Stomach (tissue), 9 donors: ENCODE measurements around the gene TBXAS1. TPM values are rescaled to one million over a fixed set of nuclear protein-coding genes. Genes with fewer than 3 reads are reported as not detected.
A peak's percentile ranks its signal among the peaks of the same experiment; 100 is the strongest.

Source experiments
- DNase-seq, 2 donors: peaks; one replicate each; pipeline versions ENCODE4 v3.0.0 to v3.0.0-alpha.2; 2013 to 2019
- H3K27ac ChIP-seq, 5 donors: fragments of 200-600 bp in 4 of 5; sonication (generic) in 4 of 5; one replicate each; pipeline ENCODE4 v1.5.1; 2013 to 2019; ENCODE audit warnings: mild to moderate bottlenecking in 1 of 5, moderate library complexity in 1 of 5
- H3K27me3 ChIP-seq, 3 donors: fragments of 200-600 bp; sonication (generic); one replicate each; pipeline ENCODE4 v1.5.1; 2017 to 2019; ENCODE audit warnings: mixed run types in 1 of 3
- H3K36me3 ChIP-seq, 4 donors: fragments of 200-600 bp; sonication (generic); 1 replicate in 3 of 4; 2 replicates in 1 of 4; pipeline ENCODE4 v1.5.1; 2016 to 2019
- H3K4me1 ChIP-seq, 4 donors: fragments of 200-600 bp; sonication (generic); one replicate each; pipeline ENCODE4 v1.5.1; 2016 to 2019
- H3K4me3 ChIP-seq, 4 donors: fragments of 200-600 bp; sonication (generic) in 3 of 4; one replicate each; pipeline ENCODE4 v1.5.1; 2016 to 2019; ENCODE audit warnings: mild to moderate bottlenecking in 1 of 4
- H3K9me3 ChIP-seq, 4 donors: fragments of 200-600 bp; sonication (generic); one replicate each; pipeline ENCODE4 v1.5.1; 2016 to 2019
- EP300 ChIP-seq: sonication (generic); formaldehyde crosslinking; IDR thresholded peaks from one replicate; pipeline ENCODE4 v1.6.1; 2017; ENCODE audit warnings: antibody characterized with exemption
- POLR2A ChIP-seq, 4 donors: fragments of 450-650 bp; IDR thresholded peaks; one replicate each; pipeline ENCODE4 v1.6.1; 2016; ENCODE audit warnings: antibody characterized with exemption in 4 of 4, control low read depth in 2 of 4, mild to moderate bottlenecking in 1 of 4, moderate library complexity in 1 of 4
- POLR2AphosphoS5 ChIP-seq, 3 donors: sonication (generic); formaldehyde crosslinking; IDR thresholded peaks; one replicate each; pipeline ENCODE4 v1.6.1; 2016; ENCODE audit warnings: antibody characterized with exemption in 3 of 3
- WGBS, 5 donors: extraction: QIAGEN DNeasy Blood & Tissue Kit in 3 of 5; methylation state at CpG; one replicate each; pipeline versions ENCODE4 v1.1.5 to v1.1.7; 2013 to 2018; 5-methylcytosine and 5-hydroxymethylcytosine counted together
- intact Hi-C: fragments of 100-400 bp; cut with DNase I; formaldehyde crosslinking; loops from one replicate; pipeline ENCODE4 v1.15.1; 2023; ENCODE audit warnings: low total_unique reads
- polyA plus RNA-seq, 3 donors: library from polyadenylated mRNA; stranded (reverse); fragments of 200-250 nt; gene quantifications; one replicate each; pipeline ENCODE4 v1.2.3, GENCODE V29; 2013
- total RNA-seq, 5 donors: library from RNA; depleted of rRNA; stranded (reverse); fragments of >200 nt; gene quantifications; one replicate each; pipeline versions ENCODE4 v1.1.0 to v1.2.3, GENCODE V29; 2014 to 2016
- TF ChIP-seq, protein P1 (sequence below), 7 experiments: fragments of 450-650 bp in 4 of 7; fragments of 200-600 bp in 3 of 7; sonication (generic) in 3 of 7; IDR thresholded peaks; one replicate each; pipeline ENCODE4 v1.5.1; 2016 to 2019; ENCODE audit warnings: antibody characterized with exemption in 7 of 7, control low read depth in 2 of 7, mild to moderate bottlenecking in 1 of 7
- donor health status: healthy with polysubstance abuse.
- donor health status: Bipolar disorder and iron deficiency.
- donor health status: healthy.

The TBXAS1 gene
- total and polyA plus RNA-seq, 8 donors: 1.4 to 92.8 (median 15.1) TPM

DNA sequence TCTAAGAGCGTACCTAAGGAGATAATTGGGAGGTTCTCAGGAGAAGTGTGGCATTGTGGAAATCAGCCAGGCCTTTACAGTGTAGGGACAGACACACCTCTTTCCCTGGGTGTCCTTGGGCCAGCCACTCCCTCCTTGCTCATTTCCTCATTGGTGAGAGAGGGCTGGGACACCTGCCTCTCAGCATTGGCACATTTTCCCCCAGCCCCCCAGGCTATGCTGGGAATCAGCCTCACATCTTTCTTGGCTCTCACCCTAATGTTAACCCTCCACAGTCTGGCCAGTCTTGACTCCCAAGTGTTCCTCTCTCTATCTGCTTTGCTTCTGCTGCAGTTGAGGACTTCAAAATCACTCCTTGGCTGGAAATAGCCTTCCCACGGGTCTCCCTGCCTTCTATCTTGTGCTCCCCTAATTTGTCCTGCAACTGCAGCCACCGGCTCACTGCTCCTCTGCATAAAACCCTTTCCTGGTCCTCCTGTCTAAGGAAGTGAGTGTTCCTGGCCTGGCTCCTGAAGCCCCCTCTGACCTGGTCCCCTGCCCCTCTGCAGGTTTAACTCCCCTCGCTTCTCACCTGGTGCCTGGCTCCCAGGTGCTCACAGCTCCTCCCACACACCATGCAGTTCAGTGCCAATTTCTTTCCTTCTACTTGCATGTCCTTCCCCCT lies 15.8 kb downstream of the TBXAS1 start:
- Histone ChIP-seq H3K36me3 (no peaks in the 10 kb centered on the region), H3K4me1 (peaks cover 0 to 24% (median 8%) of the 10 kb centered on the region in 4 donors), H3K27ac (no peak overlapping the region), H3K4me3 (no peak overlapping the region), H3K9me3 (no peaks in the 10 kb centered on the region), H3K27me3 (no peaks in the 10 kb centered on the region)
- intact Hi-C loops: no loop called here
- no peak for DNase-seq
- WGBS, 5 donors: 62 to 82% (median 72%) methylated on average over 4 of the region's 4 CpGs
- TF ChIP-seq POLR2AphosphoS5 (IDR thresholded peaks at IDR 0.05) (peak in 1 of 3 donors; percentile 46), EP300 (no peak)
- TF ChIP-seq, protein P1, sequence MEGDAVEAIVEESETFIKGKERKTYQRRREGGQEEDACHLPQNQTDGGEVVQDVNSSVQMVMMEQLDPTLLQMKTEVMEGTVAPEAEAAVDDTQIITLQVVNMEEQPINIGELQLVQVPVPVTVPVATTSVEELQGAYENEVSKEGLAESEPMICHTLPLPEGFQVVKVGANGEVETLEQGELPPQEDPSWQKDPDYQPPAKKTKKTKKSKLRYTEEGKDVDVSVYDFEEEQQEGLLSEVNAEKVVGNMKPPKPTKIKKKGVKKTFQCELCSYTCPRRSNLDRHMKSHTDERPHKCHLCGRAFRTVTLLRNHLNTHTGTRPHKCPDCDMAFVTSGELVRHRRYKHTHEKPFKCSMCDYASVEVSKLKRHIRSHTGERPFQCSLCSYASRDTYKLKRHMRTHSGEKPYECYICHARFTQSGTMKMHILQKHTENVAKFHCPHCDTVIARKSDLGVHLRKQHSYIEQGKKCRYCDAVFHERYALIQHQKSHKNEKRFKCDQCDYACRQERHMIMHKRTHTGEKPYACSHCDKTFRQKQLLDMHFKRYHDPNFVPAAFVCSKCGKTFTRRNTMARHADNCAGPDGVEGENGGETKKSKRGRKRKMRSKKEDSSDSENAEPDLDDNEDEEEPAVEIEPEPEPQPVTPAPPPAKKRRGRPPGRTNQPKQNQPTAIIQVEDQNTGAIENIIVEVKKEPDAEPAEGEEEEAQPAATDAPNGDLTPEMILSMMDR (IDR thresholded peaks at IDR 0.05): no peak

DNA sequence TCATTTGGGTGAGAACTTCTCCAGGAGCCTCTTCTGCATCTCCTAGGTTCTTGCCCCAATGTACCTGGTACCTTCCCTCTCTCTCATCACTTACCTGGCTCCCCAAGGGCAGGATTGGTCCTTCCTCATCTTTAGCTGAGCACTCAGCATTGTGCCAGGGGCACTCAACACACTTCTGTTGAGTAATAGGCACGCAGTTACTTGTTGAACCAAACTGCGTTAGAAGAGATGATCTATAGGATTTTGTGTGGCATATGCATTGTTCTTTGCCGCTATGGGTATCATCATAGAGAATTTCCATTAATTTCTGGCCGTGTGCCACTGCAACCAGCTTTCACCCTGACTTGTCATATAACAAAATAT lies 16.4 kb downstream of the TBXAS1 start:
- Histone ChIP-seq H3K9me3 (no peaks in the 10 kb centered on the region), H3K4me3 (no peak overlapping the region), H3K4me1 (peaks cover 0 to 24% (median 8%) of the 10 kb centered on the region in 4 donors), H3K36me3 (no peaks in the 10 kb centered on the region), H3K27ac (no peak overlapping the region), H3K27me3 (no peaks in the 10 kb centered on the region)
- TF ChIP-seq EP300: no peak
- no peak for TF ChIP-seq POLR2A (IDR thresholded peaks at IDR 0.05)
- no peak for TF ChIP-seq POLR2AphosphoS5 (IDR thresholded peaks at IDR 0.05)
- TF ChIP-seq, protein P1 (IDR thresholded peaks at IDR 0.05): no peak
- intact Hi-C loops: no loop called here
- no peak for DNase-seq
- WGBS, 5 donors: 77 to 90% (median 80%) methylated on average over 4 of the region's 4 CpGs

DNA sequence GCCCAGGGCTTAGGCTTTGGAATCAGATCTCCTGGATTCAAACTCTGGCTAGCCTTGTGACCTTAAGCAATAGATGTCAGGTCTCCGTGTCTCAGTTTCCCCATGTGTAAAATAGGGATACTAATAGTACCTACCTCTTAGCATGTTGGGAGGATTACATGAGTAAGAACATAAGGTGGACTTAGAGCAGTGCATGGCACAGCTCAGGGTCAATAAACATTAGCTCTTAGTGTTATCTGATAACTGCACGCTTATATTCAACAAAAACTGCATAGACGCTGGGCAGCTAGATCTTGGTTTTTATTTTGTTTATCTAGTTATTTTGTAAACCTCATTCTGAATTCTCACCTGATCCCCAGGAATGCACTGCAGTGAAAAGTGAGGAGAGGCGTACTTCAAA lies 17.2 kb downstream of the TBXAS1 start:
- TF ChIP-seq POLR2A (IDR thresholded peaks at IDR 0.05): no peak
- TF ChIP-seq POLR2AphosphoS5 (IDR thresholded peaks at IDR 0.05): no peak
- peaks cover under 1 to 28% (median 11%) of the 10 kb centered on the region in 4 donors for H3K4me1 ChIP-seq
- intact Hi-C loops: no loop called here
- WGBS, 5 donors: 53 to 60% (median 58%) methylated on average over 4 of the region's 4 CpGs
- DNase-seq: no peak
- no peaks in the 10 kb centered on the region for H3K27me3 ChIP-seq
- H3K9me3 ChIP-seq: no peaks in the 10 kb centered on the region
- H3K27ac ChIP-seq: no peak overlapping the region
- no peaks in the 10 kb centered on the region for H3K36me3 ChIP-seq
- no peak overlapping the region for H3K4me3 ChIP-seq

DNA sequence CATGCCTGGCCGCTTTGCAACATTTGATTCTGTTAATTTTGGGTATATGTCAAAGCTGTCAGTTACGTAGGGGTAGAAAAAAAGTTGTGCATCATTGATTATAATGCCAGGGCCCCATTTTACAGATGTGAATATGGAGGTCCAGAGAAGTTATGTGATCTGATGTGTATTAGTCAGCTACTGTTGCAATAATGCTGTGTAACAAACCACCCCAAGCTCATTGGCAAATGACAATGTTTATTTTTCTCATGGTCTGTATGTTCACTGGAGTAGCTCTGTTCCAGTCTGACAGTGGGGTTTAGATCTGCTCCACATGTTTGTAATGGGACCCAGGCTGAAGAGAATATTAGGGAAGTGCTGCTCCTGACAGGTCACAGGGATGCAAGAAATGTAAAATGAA lies 19.2 kb downstream of the TBXAS1 start:
- Histone ChIP-seq H3K27me3 (no peaks in the 10 kb centered on the region), H3K27ac (no peak overlapping the region), H3K4me3 (no peak overlapping the region), H3K9me3 (no peaks in the 10 kb centered on the region), H3K36me3 (no peaks in the 10 kb centered on the region), H3K4me1 (peaks cover 18 to 46% (median 27%) of the 10 kb centered on the region in 4 donors)
- intact Hi-C loops: no loop called here
- 96 to 99% (median 98%) methylated on average over 2 of the region's 2 CpGs for WGBS, 5 donors
- no peak for DNase-seq
- no peak for TF ChIP-seq POLR2A (IDR thresholded peaks at IDR 0.05)
- TF ChIP-seq, protein P1 (IDR thresholded peaks at IDR 0.05): no peak
- TF ChIP-seq EP300: no peak
- TF ChIP-seq POLR2AphosphoS5 (IDR thresholded peaks at IDR 0.05): no peak

DNA sequence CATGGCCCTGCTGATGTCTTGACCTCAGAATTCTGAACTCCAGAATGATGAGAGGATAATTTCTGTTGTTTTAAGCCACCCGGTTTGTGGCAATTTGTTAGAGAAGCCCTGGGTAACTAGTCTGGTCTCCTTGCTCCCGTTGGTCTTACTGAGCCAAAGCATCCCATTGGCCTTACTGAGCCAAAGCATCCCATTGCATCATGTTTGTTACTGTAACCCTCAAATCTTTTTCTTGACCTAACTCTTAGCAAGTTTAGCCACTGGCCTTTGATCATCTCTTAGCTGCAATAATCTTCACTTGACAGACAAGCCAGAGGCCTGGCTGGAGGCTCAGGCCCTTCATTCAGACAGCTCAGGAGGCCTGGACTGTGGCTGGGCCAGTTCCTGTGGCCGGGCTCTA lies 21.8 kb downstream of the TBXAS1 start:
- peak overlapping the region in 3 of 5 donors; percentile 43 to 85 (median 82) for H3K27ac ChIP-seq
- no peaks in the 10 kb centered on the region for H3K36me3 ChIP-seq
- TF ChIP-seq POLR2A (IDR thresholded peaks at IDR 0.05) (no peak), EP300 (no peak), POLR2AphosphoS5 (IDR thresholded peaks at IDR 0.05) (no peak)
- TF ChIP-seq, protein P1 (IDR thresholded peaks at IDR 0.05): no peak
- 78 to 93% (median 85%) methylated on average over 3 of the region's 3 CpGs for WGBS, 5 donors
- H3K4me1 ChIP-seq: peaks cover 17 to 53% (median 35%) of the 10 kb centered on the region in 4 donors
- no peak for DNase-seq
- H3K27me3 ChIP-seq: no peaks in the 10 kb centered on the region
- intact Hi-C loops: no loop called here
- H3K9me3 ChIP-seq: no peaks in the 10 kb centered on the region
- H3K4me3 ChIP-seq: no peak overlapping the region
